ENCODE measurements around the gene H3-3A.

GRCh38 chr1:226072347-226072746 lies 9.8 kb downstream of the H3-3A start:
- TF ChIP-seq, protein P1, sequence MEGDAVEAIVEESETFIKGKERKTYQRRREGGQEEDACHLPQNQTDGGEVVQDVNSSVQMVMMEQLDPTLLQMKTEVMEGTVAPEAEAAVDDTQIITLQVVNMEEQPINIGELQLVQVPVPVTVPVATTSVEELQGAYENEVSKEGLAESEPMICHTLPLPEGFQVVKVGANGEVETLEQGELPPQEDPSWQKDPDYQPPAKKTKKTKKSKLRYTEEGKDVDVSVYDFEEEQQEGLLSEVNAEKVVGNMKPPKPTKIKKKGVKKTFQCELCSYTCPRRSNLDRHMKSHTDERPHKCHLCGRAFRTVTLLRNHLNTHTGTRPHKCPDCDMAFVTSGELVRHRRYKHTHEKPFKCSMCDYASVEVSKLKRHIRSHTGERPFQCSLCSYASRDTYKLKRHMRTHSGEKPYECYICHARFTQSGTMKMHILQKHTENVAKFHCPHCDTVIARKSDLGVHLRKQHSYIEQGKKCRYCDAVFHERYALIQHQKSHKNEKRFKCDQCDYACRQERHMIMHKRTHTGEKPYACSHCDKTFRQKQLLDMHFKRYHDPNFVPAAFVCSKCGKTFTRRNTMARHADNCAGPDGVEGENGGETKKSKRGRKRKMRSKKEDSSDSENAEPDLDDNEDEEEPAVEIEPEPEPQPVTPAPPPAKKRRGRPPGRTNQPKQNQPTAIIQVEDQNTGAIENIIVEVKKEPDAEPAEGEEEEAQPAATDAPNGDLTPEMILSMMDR (IDR thresholded peaks at IDR 0.05), result no peak
- TF ChIP-seq POLR2A (IDR thresholded peaks at IDR 0.05), result no peak
